SU-DHL-6 (cell line): ENCODE results near the gene WFIKKN1.

Source experiments
- EZH2phosphoT487 ChIP-seq: fragments of 200-600 bp; sonication (generic), shearing (Covaris generic); conservative IDR thresholded peaks from 2 replicates; pipeline ENCODE4 v1.6.1; 2018; ENCODE audit warnings: mild to moderate bottlenecking, antibody characterized with exemption, low read length, moderate library complexity, mixed read lengths
- TF ChIP-seq, protein P1 (sequence below): fragments of 200-600 bp; sonication (generic); IDR thresholded peaks from one replicate; pipeline ENCODE4 v1.5.1; 2017; ENCODE audit warnings: antibody characterized with exemption, mild to moderate bottlenecking, low read length, moderate library complexity; ENCODE audit not compliant: insufficient read depth, poor library complexity, severe bottlenecking

DNA sequence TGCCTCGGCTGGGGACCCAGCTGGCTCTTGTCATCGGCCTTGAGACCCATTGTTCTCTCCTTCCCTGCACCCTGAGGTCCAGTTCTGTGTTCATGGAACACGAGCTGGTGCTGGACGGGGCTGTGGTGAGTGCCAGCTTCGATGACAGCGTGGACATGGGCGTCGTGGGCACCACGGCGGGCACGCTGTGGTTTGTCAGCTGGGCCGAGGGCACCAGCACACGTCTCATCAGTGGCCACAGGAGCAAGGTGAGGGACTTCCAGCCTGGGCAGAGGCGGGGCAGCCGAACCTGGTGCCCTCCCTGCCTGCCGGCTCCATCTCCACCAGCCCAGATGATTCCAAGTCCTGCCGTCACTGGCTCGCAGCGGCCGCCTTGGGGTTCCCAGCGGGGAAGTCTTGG, 31.8 kb downstream of the WFIKKN1 start:
- TF ChIP-seq, protein P1, sequence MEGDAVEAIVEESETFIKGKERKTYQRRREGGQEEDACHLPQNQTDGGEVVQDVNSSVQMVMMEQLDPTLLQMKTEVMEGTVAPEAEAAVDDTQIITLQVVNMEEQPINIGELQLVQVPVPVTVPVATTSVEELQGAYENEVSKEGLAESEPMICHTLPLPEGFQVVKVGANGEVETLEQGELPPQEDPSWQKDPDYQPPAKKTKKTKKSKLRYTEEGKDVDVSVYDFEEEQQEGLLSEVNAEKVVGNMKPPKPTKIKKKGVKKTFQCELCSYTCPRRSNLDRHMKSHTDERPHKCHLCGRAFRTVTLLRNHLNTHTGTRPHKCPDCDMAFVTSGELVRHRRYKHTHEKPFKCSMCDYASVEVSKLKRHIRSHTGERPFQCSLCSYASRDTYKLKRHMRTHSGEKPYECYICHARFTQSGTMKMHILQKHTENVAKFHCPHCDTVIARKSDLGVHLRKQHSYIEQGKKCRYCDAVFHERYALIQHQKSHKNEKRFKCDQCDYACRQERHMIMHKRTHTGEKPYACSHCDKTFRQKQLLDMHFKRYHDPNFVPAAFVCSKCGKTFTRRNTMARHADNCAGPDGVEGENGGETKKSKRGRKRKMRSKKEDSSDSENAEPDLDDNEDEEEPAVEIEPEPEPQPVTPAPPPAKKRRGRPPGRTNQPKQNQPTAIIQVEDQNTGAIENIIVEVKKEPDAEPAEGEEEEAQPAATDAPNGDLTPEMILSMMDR, result no peak
- no peak for TF ChIP-seq EZH2phosphoT487
